Aorta (tissue), 5 donors: ENCODE data around the gene MAML2. TPM values are rescaled to one million over a fixed set of nuclear protein-coding genes. Genes with fewer than 3 reads are reported as not detected.
A peak's percentile ranks its signal among the peaks of the same experiment; 100 is the strongest.

Experiments
- ATAC-seq: fragments of 200-7000 bp; cut with Tn5 transposase; one replicate; pipeline ENCODE4 v1.9.1; 2022; ENCODE audit warnings: moderate library complexity; ENCODE audit not compliant: low FRiP score
- DNase-seq, 2 donors: peaks; one replicate each; pipeline ENCODE4 v3.0.0-alpha.2; 2020
- H3K27ac ChIP-seq, 2 donors: one replicate each; pipeline ENCODE4 v1.5.1; 2013; ENCODE audit warnings: low read length in 2 of 2, mild to moderate bottlenecking in 2 of 2, moderate library complexity in 2 of 2, control low read depth in 1 of 2, inconsistent platforms in 1 of 2, low read depth in 1 of 2
- H3K27me3 ChIP-seq, 2 donors: one replicate each; pipeline ENCODE4 v1.6.1; 2013; ENCODE audit warnings: control low read depth in 1 of 2, low read length in 1 of 2, mild to moderate bottlenecking in 1 of 2, moderate library complexity in 1 of 2; ENCODE audit not compliant: insufficient read depth in 2 of 2, control insufficient read depth in 1 of 2
- H3K36me3 ChIP-seq, 2 donors: one replicate each; pipeline ENCODE4 v1.6.1; 2013; ENCODE audit warnings: control low read depth in 1 of 2, low read length in 1 of 2, mild to moderate bottlenecking in 1 of 2; ENCODE audit not compliant: insufficient read depth in 2 of 2, control insufficient read depth in 1 of 2
- H3K4me1 ChIP-seq, 2 donors: one replicate each; pipeline ENCODE4 v1.6.1; 2013; ENCODE audit warnings: low read length in 2 of 2, control low read depth in 1 of 2, mild to moderate bottlenecking in 1 of 2, moderate library complexity in 1 of 2; ENCODE audit not compliant: insufficient read depth in 2 of 2, control insufficient read depth in 1 of 2
- H3K4me3 ChIP-seq, 2 donors: one replicate each; pipeline ENCODE4 v1.5.1; 2013; ENCODE audit warnings: low read length in 2 of 2, control low read depth in 1 of 2, mild to moderate bottlenecking in 1 of 2
- H3K9me3 ChIP-seq: one replicate; pipeline ENCODE4 v1.6.1; 2013; ENCODE audit warnings: mild to moderate bottlenecking, low read length; ENCODE audit not compliant: control insufficient read depth
- WGBS, 2 donors: extraction: QIAGEN DNeasy Blood & Tissue Kit; methylation state at CpG; one replicate each; pipeline ENCODE4 v1.1.7; 2013; 5-methylcytosine and 5-hydroxymethylcytosine counted together
- intact Hi-C, 2 donors: fragments of 100-400 bp; cut with DNase I; formaldehyde crosslinking; loops; one replicate each; pipeline versions ENCODE4 v1.14.2 to v1.15.0; 2022
- polyA plus RNA-seq, 2 donors: library from polyadenylated mRNA; stranded (reverse); fragments of 200-250 nt; gene quantifications; one replicate each; pipeline ENCODE4 v1.2.3, GENCODE V29; 2013
- total RNA-seq, 2 donors: library from RNA; stranded (reverse); fragmentation: NEBNext Ultra II Directional; extraction: Animal tissue kit (Norgen Biotek cat#: 25700); gene quantifications; one replicate each; pipeline ENCODE4 v1.2.1, GENCODE V29; 2021
- donor health status: healthy with polysubstance abuse.
- donor health status: Bipolar disorder and iron deficiency.
- donor health status: DM: no; HTN: no; CAD: no.
- donor health status: DM: no; HTN: no; CAD: no.
- donor health status: DM: yes; HTN: yes; CAD: no.

MAML2 gene
- total and polyA plus RNA-seq, 4 donors: 6.0 to 27.5 (median 14.0) TPM

GRCh38 chr11:96301818-96302217 lies 41.2 kb downstream of the MAML2 start:
- no peak overlapping the region for H3K27ac ChIP-seq
- intact Hi-C loops: no loop called here
- H3K36me3 ChIP-seq: no peaks in the 10 kb centered on the region
- no peaks in the 10 kb centered on the region for H3K27me3 ChIP-seq
- H3K4me1 ChIP-seq: peaks cover 11 to 14% of the 10 kb centered on the region in 2 donors
- no peak for DNase-seq
- 92 to 95% methylated on average over 2 of the region's 2 CpGs for WGBS, 2 donors
- H3K9me3 ChIP-seq: no peaks in the 10 kb centered on the region
- no peak overlapping the region for H3K4me3 ChIP-seq
- ATAC-seq: no peak

GRCh38 chr11:96299155-96299888 lies 43.7 kb downstream of the MAML2 start:
- peaks cover 8 to 17% of the 10 kb centered on the region in 2 donors for H3K4me1 ChIP-seq
- no peaks in the 10 kb centered on the region for H3K9me3 ChIP-seq
- peak; percentile 37 for ATAC-seq
- WGBS, 2 donors: 36 to 39% methylated on average over 8 of the region's 8 CpGs
- DNase-seq: no peak
- no peaks in the 10 kb centered on the region for H3K36me3 ChIP-seq
- no peaks in the 10 kb centered on the region for H3K27me3 ChIP-seq
- intact Hi-C loops: no loop called here
- H3K27ac ChIP-seq: peak overlapping the region in 1 of 2 donors; percentile 17
- no peak overlapping the region for H3K4me3 ChIP-seq

- no peak for ATAC-seq
- H3K27me3 ChIP-seq: no peaks in the 10 kb centered on the region
Measured at GRCh38 chr11:96295369-96295768, 47.6 kb downstream of the MAML2 start.

GRCh38 chr11:96294289-96294688 lies 48.7 kb downstream of the MAML2 start:
- no peaks in the 10 kb centered on the region for H3K9me3 ChIP-seq
- DNase-seq: no peak
- no peaks in the 10 kb centered on the region for H3K36me3 ChIP-seq
- no peak for ATAC-seq
- intact Hi-C loops: no loop called here
- WGBS, 2 donors: 73 to 74% methylated on average over 3 of the region's 3 CpGs
- no peak overlapping the region for H3K27ac ChIP-seq
- no peak overlapping the region for H3K4me3 ChIP-seq
- H3K27me3 ChIP-seq: no peaks in the 10 kb centered on the region
- H3K4me1 ChIP-seq: peaks cover 0 to 6% of the 10 kb centered on the region in 2 donors

More at GRCh38 chr11:96295369-96295768, 47.6 kb downstream of the MAML2 start:
- no peak overlapping the region for H3K4me3 ChIP-seq
- peaks cover 5 to 10% of the 10 kb centered on the region in 2 donors for H3K4me1 ChIP-seq
- H3K9me3 ChIP-seq: no peaks in the 10 kb centered on the region
- no peaks in the 10 kb centered on the region for H3K36me3 ChIP-seq
- intact Hi-C loops: no loop called here
- no peak overlapping the region for H3K27ac ChIP-seq
- no peak for DNase-seq
- 72 to 80% methylated on average over 4 of the region's 4 CpGs for WGBS, 2 donors

GRCh38 chr11:96293598-96294021 lies 49.4 kb downstream of the MAML2 start:
- peak overlapping the region in 1 of 2 donors; percentile 34 for H3K4me3 ChIP-seq
- 0 to 2% methylated on average over 3 of the region's 3 CpGs for WGBS, 2 donors
- no peaks in the 10 kb centered on the region for H3K27me3 ChIP-seq
- H3K4me1 ChIP-seq: peaks cover 0 to 6% of the 10 kb centered on the region in 2 donors
- DNase-seq: no peak
- ATAC-seq: no peak
- no peaks in the 10 kb centered on the region for H3K36me3 ChIP-seq
- intact Hi-C loops: no loop called here
- H3K9me3 ChIP-seq: no peaks in the 10 kb centered on the region
- peak overlapping the region in 1 of 2 donors; percentile 28 for H3K27ac ChIP-seq

GRCh38 chr11:96293109-96293508 lies 49.9 kb downstream of the MAML2 start:
- DNase-seq (no peak), ATAC-seq (no peak)
- Histone ChIP-seq H3K4me3 (no peak overlapping the region), H3K27ac (no peak overlapping the region), H3K4me1 (peaks cover 0 to 6% of the 10 kb centered on the region in 2 donors), H3K27me3 (no peaks in the 10 kb centered on the region), H3K36me3 (no peaks in the 10 kb centered on the region), H3K9me3 (no peaks in the 10 kb centered on the region)
- intact Hi-C loops: no loop called here
- 41 to 49% methylated on average over 2 of the region's 2 CpGs for WGBS, 2 donors

- DNase-seq (no peak), ATAC-seq (no peak)
- intact Hi-C loops: no loop called here
- Histone ChIP-seq H3K27me3 (no peaks in the 10 kb centered on the region), H3K4me1 (peaks cover 0 to 6% of the 10 kb centered on the region in 2 donors), H3K27ac (no peak overlapping the region), H3K36me3 (no peaks in the 10 kb centered on the region), H3K4me3 (no peak overlapping the region), H3K9me3 (no peaks in the 10 kb centered on the region)
Measured at GRCh38 chr11:96292291-96293010, 50.5 kb downstream of the MAML2 start.

GRCh38 chr11:96290631-96291030 lies 52.4 kb downstream of the MAML2 start:
- H3K27me3 ChIP-seq: no peaks in the 10 kb centered on the region
- DNase-seq: no peak
- intact Hi-C loops: no loop called here
- H3K27ac ChIP-seq: no peak overlapping the region
- H3K36me3 ChIP-seq: no peaks in the 10 kb centered on the region
- no peak overlapping the region for H3K4me3 ChIP-seq
- 96 to 98% methylated on average over 1 of the region's 1 CpG for WGBS, 2 donors
- no peaks in the 10 kb centered on the region for H3K9me3 ChIP-seq
- peaks cover 0 to 6% of the 10 kb centered on the region in 2 donors for H3K4me1 ChIP-seq
- ATAC-seq: no peak

GRCh38 chr11:96290031-96290430 lies 53.0 kb downstream of the MAML2 start:
- no peaks in the 10 kb centered on the region for H3K9me3 ChIP-seq
- H3K27ac ChIP-seq: no peak overlapping the region
- intact Hi-C loops: no loop called here
- H3K4me1 ChIP-seq: peaks cover 0 to 6% of the 10 kb centered on the region in 2 donors
- WGBS, 2 donors: 21 to 28% methylated on average over 1 of the region's 1 CpG
- no peak for ATAC-seq
- no peaks in the 10 kb centered on the region for H3K27me3 ChIP-seq
- H3K4me3 ChIP-seq: no peak overlapping the region
- no peaks in the 10 kb centered on the region for H3K36me3 ChIP-seq
- no peak for DNase-seq
